Measurements from ENCODE around the gene GRM8.
"Not testable (repeated sequence)": the region's sequence is repeated elsewhere in the genome, so short reads cannot be mapped to it uniquely, and the experiment has no call there.

The GRM8 gene

DNA sequence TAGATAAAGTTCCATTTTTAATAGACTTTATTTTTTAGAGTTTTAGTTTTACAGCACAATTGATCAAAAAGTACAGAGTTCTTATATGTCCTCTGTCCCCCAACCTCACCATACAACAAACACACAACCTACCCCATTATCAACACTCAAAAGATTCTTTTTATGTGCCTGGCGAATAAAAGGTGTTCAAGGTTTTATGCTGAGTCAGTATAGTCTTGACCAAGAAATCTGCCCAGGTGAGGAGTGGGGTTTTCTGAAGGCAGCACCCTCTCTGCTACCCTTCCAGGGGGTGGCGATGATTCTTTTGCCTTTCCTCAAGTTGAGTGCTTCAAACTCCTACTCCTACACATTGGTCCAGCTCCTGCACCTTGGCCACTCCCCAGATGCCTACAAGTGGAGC lies 222.9 kb downstream of the GRM8 start:
- DNase-seq (ENCODE audit: low read depth): no peak

DNA sequence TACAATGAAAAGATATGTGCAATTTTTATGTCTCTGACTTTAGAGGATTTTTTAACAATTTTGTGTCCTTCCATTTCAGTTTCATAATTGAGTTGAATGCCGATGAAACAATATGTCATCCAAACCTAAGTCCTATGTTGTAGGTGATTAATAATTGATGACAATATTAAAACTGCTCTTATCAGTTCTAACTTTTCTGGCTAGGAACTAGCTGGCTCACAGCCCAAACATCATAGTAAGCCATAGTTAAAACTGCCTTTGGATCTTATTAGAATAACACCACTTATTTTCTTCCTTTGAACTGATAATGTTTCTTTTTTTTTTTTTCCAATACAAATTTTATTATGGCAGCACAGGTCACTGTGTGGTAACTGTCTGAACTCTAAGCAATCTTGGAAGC lies 230.9 kb downstream of the GRM8 start:
- no peak for DNase-seq (ENCODE audit: low read depth)

DNA sequence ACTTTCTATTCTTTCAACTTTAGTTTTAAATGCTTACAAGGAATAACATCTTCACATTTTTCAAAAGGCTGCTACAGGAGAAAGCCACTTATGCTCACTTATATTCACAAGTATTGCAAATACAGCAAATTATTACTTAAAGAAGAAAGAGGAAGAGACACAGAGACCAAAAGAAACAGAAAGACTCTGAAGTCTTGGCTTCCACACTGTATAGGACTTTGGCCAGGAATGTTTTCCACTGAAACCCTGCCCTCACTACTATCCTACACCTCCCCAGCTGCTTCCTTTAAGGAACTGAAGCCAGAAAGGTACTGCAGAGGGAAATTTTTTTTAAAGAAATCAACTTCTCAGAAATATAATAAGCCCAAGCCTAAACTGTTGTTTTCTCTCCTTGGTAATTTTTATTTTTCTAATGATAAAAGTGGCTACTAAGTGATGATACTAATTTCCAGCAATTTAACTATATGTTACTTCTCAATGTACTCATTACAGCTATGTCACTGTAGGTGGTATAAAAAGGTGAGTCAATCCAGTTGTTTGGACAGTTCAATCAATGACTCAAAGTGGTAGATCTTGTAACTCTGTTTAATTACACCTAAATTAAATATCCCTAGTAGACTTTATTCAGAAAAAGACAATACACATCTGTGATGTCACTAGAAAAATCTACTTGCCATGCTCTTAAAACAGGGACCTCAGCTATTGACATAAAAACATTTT lies 231.6 kb downstream of the GRM8 start:
- no peak for DNase-seq (ENCODE audit: low read depth)

DNA sequence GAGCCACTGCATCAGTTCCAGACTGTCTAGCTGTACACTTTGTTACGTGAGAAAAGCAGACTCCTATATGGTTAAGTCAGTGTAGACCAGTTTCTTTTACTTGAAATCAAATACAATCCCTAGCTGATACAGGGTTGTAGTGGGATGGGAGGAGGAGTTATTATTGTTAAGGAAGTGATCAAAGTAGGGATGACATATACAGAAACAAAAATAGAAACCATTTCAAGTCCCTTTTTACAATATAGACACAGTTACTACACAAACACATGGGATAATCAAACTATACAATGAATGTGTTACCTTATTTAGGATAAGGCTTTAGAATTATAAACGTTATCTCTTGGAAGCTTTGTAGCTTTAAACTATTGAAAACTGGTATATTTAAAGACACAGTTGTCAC lies 233.9 kb downstream of the GRM8 start:
- DNase-seq (ENCODE audit: low read depth): no peak

- no peak for DNase-seq (ENCODE audit: low read depth)
These were observed 235.5 kb downstream of the GRM8 start for GRCh38 chr7:127017196-127017595.

- no peak for DNase-seq (ENCODE audit: low read depth)
These were observed 252.0 kb downstream of the GRM8 start for GRCh38 chr7:127000725-127001124.

- DNase-seq (ENCODE audit: low read depth): no peak
These were observed 256.1 kb downstream of the GRM8 start for GRCh38 chr7:126996659-126997058.

GRCh38 chr7:126993626-126994213 lies 259.0 kb downstream of the GRM8 start:
- no peak for DNase-seq (ENCODE audit: low read depth)

GRCh38 chr7:126988022-126988421 lies 264.7 kb downstream of the GRM8 start:
- DNase-seq (ENCODE audit: low read depth): no peak

DNA sequence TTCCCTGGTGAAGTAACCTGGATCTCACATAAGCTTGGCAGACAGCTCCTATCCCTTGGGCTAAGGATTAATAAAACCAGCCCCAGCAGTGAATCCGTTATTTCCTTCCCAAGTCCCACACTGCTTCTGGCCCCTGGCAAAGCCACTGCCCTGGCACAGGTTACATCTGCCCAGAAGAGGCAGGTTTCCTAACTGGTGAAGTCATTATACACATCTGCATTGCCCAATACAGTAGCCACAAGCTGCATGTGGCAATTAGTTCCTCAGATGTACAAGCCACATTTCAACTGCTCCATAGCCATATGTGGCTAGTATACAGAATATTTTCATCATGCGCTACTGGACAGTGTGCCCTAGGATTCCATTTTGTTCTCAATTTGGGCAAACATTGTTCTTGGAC lies 273.0 kb downstream of the GRM8 start:
- no peak for DNase-seq (ENCODE audit: low read depth)

DNA sequence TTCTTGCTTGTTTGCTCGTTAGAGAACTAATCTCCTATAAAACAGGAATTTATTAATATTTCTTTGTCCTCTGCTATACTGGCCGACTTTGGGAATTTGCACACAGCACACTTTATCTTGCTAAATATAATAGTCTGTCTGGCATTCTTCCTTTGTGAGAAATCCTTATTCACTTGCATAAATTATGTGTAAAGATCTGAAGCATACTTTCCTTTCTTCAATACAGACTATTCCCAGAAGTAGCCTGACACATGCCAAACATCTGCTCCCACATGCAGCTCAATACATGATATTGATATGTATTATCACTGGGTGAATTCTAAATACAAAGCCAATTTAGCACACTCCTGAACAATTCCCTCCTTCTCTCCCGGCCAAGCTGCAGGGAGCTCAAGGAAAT lies 273.9 kb downstream of the GRM8 start:
- DNase-seq (ENCODE audit: low read depth): no peak

- DNase-seq (ENCODE audit: low read depth): no peak
These were observed 279.7 kb downstream of the GRM8 start for GRCh38 chr7:126973066-126973465.

DNA sequence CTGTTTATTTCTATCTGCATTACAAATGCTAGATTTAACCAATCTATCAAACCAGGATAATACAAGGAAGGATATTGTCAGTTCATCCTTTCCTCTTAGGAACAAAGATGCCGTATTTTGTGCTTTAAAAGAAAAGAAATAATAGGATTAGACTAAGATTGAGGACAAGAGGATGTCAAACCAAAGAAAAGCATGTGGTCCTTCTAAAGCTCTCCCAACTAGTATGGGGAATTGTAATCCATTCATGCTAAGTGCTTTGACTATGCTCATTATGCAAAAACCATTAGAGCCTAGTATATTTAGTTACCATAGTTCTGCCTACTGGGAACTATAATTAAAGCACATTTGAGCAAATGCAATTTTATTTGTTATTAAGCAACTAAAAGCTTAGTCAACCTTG lies 280.2 kb downstream of the GRM8 start:
- no peak for DNase-seq (ENCODE audit: low read depth)

DNA sequence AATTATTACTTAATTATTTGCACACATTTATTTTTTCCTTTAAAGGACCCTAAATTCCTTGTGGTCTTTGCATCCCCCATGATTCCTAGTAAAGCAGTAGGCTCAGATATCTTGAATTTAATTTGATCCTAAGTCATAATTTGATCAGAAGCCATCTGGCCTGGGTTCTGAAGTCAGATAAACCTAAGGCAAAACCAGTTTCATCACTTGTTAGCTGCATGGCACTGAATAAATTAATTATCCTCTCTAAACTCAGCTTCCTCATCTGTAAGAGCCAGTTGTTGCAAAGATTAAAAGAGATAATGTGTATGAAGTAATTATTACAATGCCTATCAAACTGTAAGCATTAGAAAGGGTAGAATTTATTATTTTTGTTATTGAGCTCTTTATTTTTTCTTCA lies 293.1 kb downstream of the GRM8 start:
- DNase-seq (ENCODE audit: low read depth): no peak

GRCh38 chr7:126958367-126958766 lies 294.4 kb downstream of the GRM8 start:
- DNase-seq (ENCODE audit: low read depth): no peak

DNA sequence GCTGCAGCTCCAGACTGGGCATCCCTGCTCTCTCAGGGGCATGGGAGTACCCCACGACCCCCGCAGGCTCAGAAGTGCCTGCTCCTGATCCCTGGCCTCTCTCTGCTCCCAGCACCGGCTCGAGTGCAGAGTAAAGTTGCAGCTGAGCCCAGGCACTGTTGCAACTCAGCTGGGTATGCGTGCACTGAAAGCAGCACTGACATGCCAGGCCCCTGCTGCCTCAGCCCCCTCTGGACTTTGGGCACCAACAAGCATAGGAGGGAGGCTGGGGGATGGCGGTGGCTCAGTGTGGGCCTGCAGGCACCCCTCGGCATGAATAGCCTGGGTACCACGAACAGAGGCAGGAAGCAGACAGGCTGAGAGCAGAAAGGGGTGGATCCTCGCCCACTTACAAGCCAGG lies 295.3 kb downstream of the GRM8 start:
- DNase-seq (ENCODE audit: low read depth): no peak

DNA sequence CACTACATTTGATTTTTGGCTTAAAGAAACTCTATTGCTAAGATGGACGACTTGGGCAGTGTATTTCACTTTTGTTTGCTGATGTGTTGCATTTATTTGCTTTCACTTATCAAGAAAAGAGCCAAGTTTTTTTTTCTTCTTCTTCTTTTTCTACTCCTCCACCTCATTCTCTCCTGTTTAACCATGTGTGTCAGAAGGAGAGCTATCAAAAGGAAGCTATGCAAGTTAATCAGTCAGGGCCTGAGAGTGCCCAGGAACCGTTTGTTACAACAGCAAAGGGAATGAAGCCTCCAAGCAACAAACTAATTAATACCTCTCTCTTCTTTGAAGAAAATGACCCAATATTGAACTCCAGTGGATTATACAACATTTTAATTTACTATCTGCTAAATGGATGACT lies 299.3 kb downstream of the GRM8 start:
- DNase-seq (ENCODE audit: low read depth): no peak

DNA sequence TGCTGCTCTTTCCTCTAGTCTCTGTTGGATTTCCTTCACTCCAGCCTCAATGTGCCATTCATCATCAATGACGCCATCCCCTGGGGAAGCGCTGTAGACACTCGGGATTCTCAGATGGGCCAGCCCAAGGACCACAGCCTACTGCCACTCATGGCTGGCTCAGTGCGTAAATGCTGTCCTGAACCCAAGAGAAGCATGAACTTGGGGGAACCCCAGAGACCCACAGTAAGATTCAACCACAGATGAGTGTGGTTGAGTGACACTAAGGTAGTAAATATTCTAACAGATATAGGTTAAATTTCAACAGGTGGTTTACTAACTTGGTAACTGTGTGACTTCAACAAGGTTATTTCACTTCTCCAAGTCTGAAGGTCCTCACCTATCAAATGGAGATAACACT lies 304.1 kb downstream of the GRM8 start:
- DNase-seq (ENCODE audit: low read depth): no peak

GRCh38 chr7:126940723-126941307 lies 311.9 kb downstream of the GRM8 start:
- DNase-seq (ENCODE audit: low read depth): no peak

DNA sequence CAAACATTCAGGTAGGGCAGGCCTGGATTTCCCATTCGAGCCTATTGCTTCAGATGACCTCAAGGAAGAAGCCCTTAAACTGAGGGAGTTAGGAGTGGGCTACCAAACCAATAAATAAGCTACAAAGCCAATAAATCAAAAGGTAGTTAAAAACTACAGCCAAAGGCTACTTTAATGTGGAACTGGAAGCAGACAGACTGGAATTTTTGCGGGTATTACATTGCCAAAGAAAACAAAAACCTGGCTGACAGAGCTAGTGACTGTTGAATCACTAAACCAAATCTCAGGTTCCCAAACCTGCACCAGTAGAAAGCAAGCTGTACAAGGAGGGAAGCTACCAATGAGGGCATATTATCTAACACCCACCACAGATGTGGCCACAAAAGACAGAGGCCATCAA lies 315.6 kb downstream of the GRM8 start:
- DNase-seq (ENCODE audit: low read depth): no peak

- DNase-seq (ENCODE audit: low read depth): no peak
These were observed 321.2 kb downstream of the GRM8 start for GRCh38 chr7:126931581-126931980.

- DNase-seq (ENCODE audit: low read depth): no peak
These were observed 322.6 kb downstream of the GRM8 start for GRCh38 chr7:126930166-126930565.

DNA sequence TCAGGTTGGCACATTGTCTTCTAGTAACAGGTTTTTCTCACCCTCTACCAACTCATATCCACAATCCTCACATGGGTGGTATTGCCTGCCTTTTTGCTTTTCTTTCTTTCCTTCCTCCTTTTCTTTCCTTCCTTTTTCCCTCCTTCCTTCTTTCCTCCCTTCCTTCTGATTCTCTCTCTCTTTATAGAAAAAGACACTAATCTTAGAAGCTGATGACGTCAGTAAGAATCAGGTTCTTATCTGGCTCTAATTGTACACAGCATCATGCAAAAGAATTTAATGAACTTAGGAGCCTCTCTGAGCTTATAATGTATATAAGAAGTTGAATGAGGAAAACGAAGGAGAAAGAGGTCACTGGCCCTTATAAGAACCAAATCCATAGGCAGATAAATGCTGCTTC lies 328.3 kb downstream of the GRM8 start:
- DNase-seq (ENCODE audit: low read depth): no peak

DNA sequence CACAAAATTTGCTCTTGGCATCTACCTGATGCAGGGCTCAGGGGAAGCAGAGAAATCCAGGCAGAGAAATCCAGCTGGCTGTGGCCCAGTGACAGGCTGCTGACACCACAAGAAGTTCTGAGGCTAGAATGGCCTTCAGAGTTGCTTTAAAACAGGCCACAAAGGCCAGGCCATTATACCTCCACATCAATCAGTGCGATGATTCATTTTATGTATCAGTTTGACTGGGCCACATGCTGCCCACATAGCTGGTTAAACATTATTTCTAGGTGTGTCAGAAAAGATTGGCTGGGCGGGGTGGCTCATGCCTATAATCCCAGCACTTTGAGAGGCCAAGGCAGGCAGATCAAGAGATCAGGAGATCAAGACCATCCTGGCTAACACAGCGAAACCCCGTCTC lies 341.1 kb downstream of the GRM8 start:
- DNase-seq (ENCODE audit: low read depth): not testable (repeated sequence)

Measured in GM04503 (cell line).